Activated CD4-positive, alpha-beta T cell treated with anti-CD3 and anti-CD28 coated beads, Interleukin-2, amount 50 U/mL, for 16 hours (primary cell): ENCODE results near the gene XIRP2.

Experiments
- DNase-seq: peaks from one replicate; pipeline ENCODE4 v3.0.0-alpha.2; 2020

XIRP2 gene

GRCh38 chr2:167142554-167142953, 254.3 kb downstream of the XIRP2 start:
- DNase-seq = no peak

GRCh38 chr2:167144179-167144898, 256.1 kb downstream of the XIRP2 start:
- DNase-seq = no peak

GRCh38 chr2:167147271-167147941, 259.1 kb downstream of the XIRP2 start:
- no peak for DNase-seq

GRCh38 chr2:167151894-167152293, 263.6 kb downstream of the XIRP2 start:
- DNase-seq = no peak

- no peak for DNase-seq
Observed at GRCh38 chr2:167157523-167157922, 269.2 kb downstream of the XIRP2 start.

GRCh38 chr2:167177196-167177595, 288.9 kb downstream of the XIRP2 start:
- DNase-seq = no peak

- no peak for DNase-seq
Observed at GRCh38 chr2:167181134-167181533, 292.9 kb downstream of the XIRP2 start.

GRCh38 chr2:167181688-167182087, 293.4 kb downstream of the XIRP2 start:
- DNase-seq = no peak

- DNase-seq = no peak
Observed at GRCh38 chr2:167182403-167182802, 294.1 kb downstream of the XIRP2 start.

- no peak for DNase-seq
Observed at GRCh38 chr2:167183931-167184330, 295.7 kb downstream of the XIRP2 start.

GRCh38 chr2:167186465-167186864, 298.2 kb downstream of the XIRP2 start:
- no peak for DNase-seq

- DNase-seq = no peak
Observed at GRCh38 chr2:167187049-167187727, 298.9 kb downstream of the XIRP2 start.

- DNase-seq = no peak
Observed at GRCh38 chr2:167187978-167188967, 300.0 kb downstream of the XIRP2 start.

GRCh38 chr2:167190053-167190452, 301.8 kb downstream of the XIRP2 start:
- DNase-seq = no peak

GRCh38 chr2:167191588-167191987, 303.3 kb downstream of the XIRP2 start:
- no peak for DNase-seq

- DNase-seq = no peak
Observed at GRCh38 chr2:167192833-167193232, 304.6 kb downstream of the XIRP2 start.

- DNase-seq = no peak
Observed at GRCh38 chr2:167196461-167197252, 308.4 kb downstream of the XIRP2 start.

GRCh38 chr2:167198009-167198408, 309.7 kb downstream of the XIRP2 start:
- DNase-seq = no peak

GRCh38 chr2:167198576-167198975, 310.3 kb downstream of the XIRP2 start:
- DNase-seq = no peak

GRCh38 chr2:167200019-167200418, 311.7 kb downstream of the XIRP2 start:
- no peak for DNase-seq

GRCh38 chr2:167209784-167210183, 321.5 kb downstream of the XIRP2 start:
- DNase-seq = no peak
